Pancreas (tissue), 10 donors: Measurements from ENCODE around the gene SLC29A2. TPM values are rescaled to one million over a fixed set of nuclear protein-coding genes. Genes with fewer than 3 reads are reported as not detected.
A peak's percentile ranks its signal among the peaks of the same experiment; 100 is the strongest.

Source experiments
- ATAC-seq, 4 donors: fragments of 200-7000 bp; cut with Tn5 transposase; one replicate each; pipeline versions ENCODE4 v1.8.0 to v1.9.1; 2020; ENCODE audit warnings: mild to moderate bottlenecking in 4 of 4, moderate library complexity in 4 of 4
- DNase-seq, 6 donors: peaks; one replicate each; pipeline ENCODE4 v3.0.0-alpha.2; 2020
- FAIRE-seq: peaks from 2 replicates; lab custom pipeline; 2012; peaks lifted over from hg19 to GRCh38; lab: Jason Lieb, UNC
- H3K27ac ChIP-seq, 4 donors: fragments of 200-600 bp; sonication (generic); 1 replicate in 3 of 4; 2 replicates in 1 of 4; pipeline versions ENCODE4 v1.5.0 to v1.8.0; 2020
- H3K27me3 ChIP-seq, 4 donors: fragments of 200-600 bp; one replicate each; pipeline ENCODE4 v1.8.0; 2021
- H3K36me3 ChIP-seq, 3 donors: fragments of 200-600 bp; sonication (generic) in 1 of 3; one replicate each; pipeline versions ENCODE4 v1.5.0 to v1.8.0; 2020 to 2021
- H3K4me1 ChIP-seq, 3 donors: fragments of 200-600 bp; one replicate each; pipeline ENCODE4 v1.8.0; 2021
- H3K4me3 ChIP-seq, 4 donors: fragments of 200-600 bp; sonication (generic) in 2 of 4; one replicate each; pipeline versions ENCODE4 v1.5.0 to v1.8.0; 2020 to 2021
- H3K9me3 ChIP-seq, 4 donors: fragments of 200-600 bp; one replicate each; pipeline ENCODE4 v1.8.0; 2021
- WGBS, 2 donors: extraction: QIAGEN DNeasy Blood & Tissue Kit; methylation state at CpG; one replicate each; pipeline ENCODE4 v1.1.7; 2013; 5-methylcytosine and 5-hydroxymethylcytosine counted together
- intact Hi-C, 3 donors: fragments of 100-400 bp; cut with DNase I; formaldehyde crosslinking; loops; one replicate each; pipeline versions ENCODE4 v1.11.1 to v1.14.2; 2022
- polyA plus RNA-seq, 2 donors: library from polyadenylated mRNA; stranded (reverse); fragments of 200-250 nt; gene quantifications; one replicate each; pipeline ENCODE4 v1.2.3, GENCODE V29; 2013
- total RNA-seq, 6 donors: library from RNA; stranded (reverse); fragmentation: NEBNext Ultra II Directional in 4 of 6; extraction: Animal tissue kit (Norgen Biotek cat#: 25700) in 4 of 6; gene quantifications; one replicate each; pipeline versions ENCODE4 v1.2.1 to v1.2.4, GENCODE V29; 2021 to 2023
- TF ChIP-seq, protein P1 (sequence below), 4 donors: fragments of 200-600 bp; sonication (generic) in 3 of 4; IDR thresholded peaks; one replicate each; pipeline versions ENCODE4 v1.5.0 to v1.8.0; 2021; ENCODE audit warnings: antibody characterized with exemption in 4 of 4
- donor health status: healthy with polysubstance abuse.
- donor health status: DM: no; HTN: no; CAD: no; lungs with moderate emphysema.
- donor health status: DM: no; HTN: no; CAD: no.
- donor health status: control.
- donor health status: control.
- donor health status: Bipolar disorder and iron deficiency.
- donor health status: DM: yes; HTN: yes; CAD: no.
- donor health status: DM: no; HTN: no; CAD: no.
- donor health status: DM: no; HTN: no; CAD: no.
- donor health status: DM: yes; HTN: yes; CAD: no.

SLC29A2 gene
- total and polyA plus RNA-seq, 8 donors, result 2.9 to 21.7 (median 4.8) TPM

DNA sequence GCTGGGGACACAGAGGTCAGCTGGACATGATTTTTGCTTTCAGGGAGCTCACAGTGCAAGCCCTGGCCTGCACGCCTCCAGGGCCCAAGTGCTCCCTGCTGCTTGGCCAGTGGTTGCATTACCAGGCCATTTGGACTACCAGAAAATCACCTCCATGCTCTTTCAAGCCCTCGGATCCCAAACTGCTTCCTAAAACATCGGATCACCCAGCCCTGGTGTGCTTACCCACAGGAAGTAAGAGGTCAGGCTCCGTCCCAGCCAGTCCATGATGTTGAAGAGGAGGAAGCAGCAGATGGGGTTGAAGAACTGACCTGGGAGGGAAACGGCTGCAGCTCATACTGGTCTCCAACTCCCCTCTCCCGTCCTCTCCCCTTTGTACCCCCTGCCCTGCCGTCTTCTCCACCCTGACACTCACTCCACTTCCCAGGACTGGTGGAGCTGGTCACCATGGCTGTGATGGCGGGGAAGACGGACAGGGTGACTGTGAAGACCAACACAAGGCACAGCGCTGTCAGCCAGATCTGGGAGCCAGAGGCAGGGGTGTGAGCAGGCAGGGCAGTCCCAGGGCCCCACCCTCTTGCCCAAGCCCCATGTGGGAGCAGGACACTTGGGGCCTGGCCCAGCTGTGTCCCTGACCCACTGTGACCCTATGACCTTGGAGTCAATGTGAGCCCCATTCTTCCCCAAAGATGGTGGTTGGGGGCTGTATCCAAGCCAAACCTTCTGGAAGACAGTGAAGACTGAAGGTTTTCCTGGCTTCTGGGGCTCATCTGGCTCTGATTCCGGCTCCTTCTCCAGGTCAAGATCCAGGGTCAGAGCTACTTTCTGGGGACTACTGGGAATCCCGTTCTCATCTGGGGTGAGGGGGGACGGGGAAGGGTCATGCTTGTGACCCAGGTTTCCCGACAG, 5.6 kb downstream of the SLC29A2 start:
- peak in 2 of 6 donors; percentile 22 to 56 for DNase-seq
- TF ChIP-seq, protein P1, sequence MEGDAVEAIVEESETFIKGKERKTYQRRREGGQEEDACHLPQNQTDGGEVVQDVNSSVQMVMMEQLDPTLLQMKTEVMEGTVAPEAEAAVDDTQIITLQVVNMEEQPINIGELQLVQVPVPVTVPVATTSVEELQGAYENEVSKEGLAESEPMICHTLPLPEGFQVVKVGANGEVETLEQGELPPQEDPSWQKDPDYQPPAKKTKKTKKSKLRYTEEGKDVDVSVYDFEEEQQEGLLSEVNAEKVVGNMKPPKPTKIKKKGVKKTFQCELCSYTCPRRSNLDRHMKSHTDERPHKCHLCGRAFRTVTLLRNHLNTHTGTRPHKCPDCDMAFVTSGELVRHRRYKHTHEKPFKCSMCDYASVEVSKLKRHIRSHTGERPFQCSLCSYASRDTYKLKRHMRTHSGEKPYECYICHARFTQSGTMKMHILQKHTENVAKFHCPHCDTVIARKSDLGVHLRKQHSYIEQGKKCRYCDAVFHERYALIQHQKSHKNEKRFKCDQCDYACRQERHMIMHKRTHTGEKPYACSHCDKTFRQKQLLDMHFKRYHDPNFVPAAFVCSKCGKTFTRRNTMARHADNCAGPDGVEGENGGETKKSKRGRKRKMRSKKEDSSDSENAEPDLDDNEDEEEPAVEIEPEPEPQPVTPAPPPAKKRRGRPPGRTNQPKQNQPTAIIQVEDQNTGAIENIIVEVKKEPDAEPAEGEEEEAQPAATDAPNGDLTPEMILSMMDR (IDR thresholded peaks at IDR 0.05), result no peak
- no peak for FAIRE-seq

DNA sequence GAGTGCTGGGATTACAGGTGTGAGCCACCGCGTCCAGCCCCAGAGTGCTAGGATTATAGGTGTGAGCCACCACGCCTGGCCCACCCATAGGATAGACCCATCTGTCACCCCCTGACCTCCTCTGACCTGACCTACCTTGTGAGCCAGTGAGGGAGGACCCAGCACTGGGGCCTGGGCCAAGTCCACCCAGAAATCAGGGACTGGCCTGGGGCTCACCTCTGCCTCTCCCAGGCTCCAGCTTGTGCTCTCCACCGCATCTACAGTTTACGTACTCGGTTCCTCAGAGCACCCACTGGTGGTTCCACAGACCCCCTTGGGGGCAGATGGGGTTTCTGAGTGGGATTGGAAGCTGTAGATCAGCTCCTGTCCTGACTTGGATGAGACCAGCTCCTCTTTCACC, 6.4 kb downstream of the SLC29A2 start:
- TF ChIP-seq, protein P1 (IDR thresholded peaks at IDR 0.05), result no peak
- no peak overlapping the region for H3K4me3 ChIP-seq
- DNase-seq, result peak in 1 of 6 donors; percentile 14
- no peaks in the 10 kb centered on the region for H3K9me3 ChIP-seq
- ATAC-seq, result no peak
- intact Hi-C loops, result no loop called here
- no peaks in the 10 kb centered on the region for H3K27me3 ChIP-seq
- no peaks in the 10 kb centered on the region for H3K36me3 ChIP-seq
- no peak for FAIRE-seq
- WGBS, 2 donors, result 93 to 96% methylated on average over 6 of the region's 6 CpGs
- no peak overlapping the region for H3K27ac ChIP-seq
- H3K4me1 ChIP-seq, result no peaks in the 10 kb centered on the region

More for the DNA sequence above, 5.6 kb downstream of the SLC29A2 start:
- Histone ChIP-seq H3K27me3 (no peaks in the 10 kb centered on the region), H3K27ac (no peak overlapping the region), H3K36me3 (no peaks in the 10 kb centered on the region), H3K4me1 (no peaks in the 10 kb centered on the region), H3K4me3 (no peak overlapping the region), H3K9me3 (no peaks in the 10 kb centered on the region)
- no peak for ATAC-seq
- 88 to 90% methylated on average over 14 of the region's 14 CpGs for WGBS, 2 donors
- intact Hi-C loops, result no loop called here

DNA sequence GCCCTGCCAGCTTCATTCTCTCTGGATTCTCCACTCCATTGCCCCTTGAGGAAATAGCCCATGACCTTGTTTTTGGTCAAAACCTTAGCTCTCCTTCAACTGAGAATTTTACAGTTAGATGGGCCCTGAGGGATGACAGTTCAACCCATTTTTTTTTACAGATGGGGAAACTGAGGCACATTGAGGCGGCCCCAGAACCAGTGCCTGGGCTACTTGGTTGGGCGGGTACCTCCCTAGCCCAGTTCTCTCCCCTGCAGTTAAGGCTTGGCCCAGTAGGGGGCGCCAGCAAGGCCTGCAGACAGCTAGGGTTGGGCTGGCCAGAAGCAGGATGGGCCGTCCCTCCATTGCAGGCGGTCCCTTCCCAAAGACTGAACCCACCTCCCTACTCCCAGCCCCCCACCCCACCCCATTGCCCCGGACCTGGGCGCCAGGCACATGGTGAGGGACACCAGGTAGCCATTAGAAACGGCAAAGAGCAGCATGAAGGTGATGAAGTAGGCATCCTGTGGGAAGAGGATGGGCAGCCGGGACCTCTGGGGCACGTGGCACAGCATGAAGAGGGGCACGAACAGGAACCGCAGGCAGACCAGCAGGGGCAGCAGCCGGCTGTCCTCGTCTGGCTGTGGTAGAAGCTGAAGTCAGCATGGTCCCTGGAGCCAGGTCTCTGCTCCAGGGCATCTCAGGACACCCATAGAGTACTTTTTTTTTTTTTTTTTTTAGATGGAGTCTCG, 7.6 kb downstream of the SLC29A2 start:
- H3K27ac ChIP-seq, result no peak overlapping the region
- peak in 4 of 6 donors; percentile 61 to 79 (median 77) for DNase-seq
- no peak for FAIRE-seq

DNA sequence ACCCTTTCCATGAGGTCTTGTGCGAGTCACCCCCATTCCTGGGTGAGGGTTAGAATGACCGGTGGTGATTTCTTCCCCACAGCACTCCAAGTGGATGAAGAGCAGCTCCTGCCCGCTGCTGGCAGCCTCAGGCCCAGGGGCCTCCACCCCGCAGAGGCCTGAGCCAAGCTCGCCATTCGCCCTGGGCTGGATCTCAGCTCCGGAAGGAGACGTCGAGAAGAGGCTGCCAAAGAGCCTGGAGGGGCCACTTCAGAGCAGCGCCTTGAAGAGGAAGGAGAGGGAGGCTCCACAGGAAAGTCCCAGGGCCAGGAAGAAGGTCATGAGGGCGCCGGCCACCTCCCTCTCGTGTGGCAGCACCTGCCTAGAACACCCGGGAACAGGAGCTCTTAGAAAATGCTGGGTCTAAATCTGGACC, 8.4 kb downstream of the SLC29A2 start:
- DNase-seq (peak in 2 of 6 donors; percentile 10 to 44), FAIRE-seq (no peak), ATAC-seq (no peak)
- no peaks in the 10 kb centered on the region for H3K4me1 ChIP-seq
- no peak overlapping the region for H3K4me3 ChIP-seq
- no peaks in the 10 kb centered on the region for H3K36me3 ChIP-seq
- TF ChIP-seq, protein P1 (IDR thresholded peaks at IDR 0.05), result no peak
- 82 to 89% methylated on average over 14 of the region's 14 CpGs for WGBS, 2 donors
- no peaks in the 10 kb centered on the region for H3K9me3 ChIP-seq
- intact Hi-C loops, result no loop called here
- no peak overlapping the region for H3K27ac ChIP-seq
- H3K27me3 ChIP-seq, result no peaks in the 10 kb centered on the region

More for the DNA sequence above, 7.6 kb downstream of the SLC29A2 start:
- no peaks in the 10 kb centered on the region for H3K27me3 ChIP-seq
- H3K4me3 ChIP-seq, result no peak overlapping the region
- 81% methylated on average over 14 to 15 of the region's 15 CpGs for WGBS, 2 donors
- intact Hi-C loops, result no loop called here
- peak in 3 of 4 donors; percentile 21 to 56 (median 51) for ATAC-seq
- TF ChIP-seq, protein P1 (IDR thresholded peaks at IDR 0.05), result peak; percentile 36 to 56 (median 48)
- no peaks in the 10 kb centered on the region for H3K9me3 ChIP-seq
- no peaks in the 10 kb centered on the region for H3K4me1 ChIP-seq
- H3K36me3 ChIP-seq, result no peaks in the 10 kb centered on the region
